Kidney (tissue), 22 donors: ENCODE data around the gene LAMA4. TPM values are rescaled to one million over a fixed set of nuclear protein-coding genes. Genes with fewer than 3 reads are reported as not detected.

Experiments
- DNase-seq, 5 donors: peaks; one replicate each; pipeline ENCODE4 v3.0.0-alpha.2; 2013 to 2020
- FAIRE-seq: peaks from 2 replicates; lab custom pipeline; 2012; peaks lifted over from hg19 to GRCh38; lab: Jason Lieb, UNC
- H3K27ac ChIP-seq, 2 donors: one replicate each; pipeline ENCODE4 v1.7.0; 2013; ENCODE audit warnings: low read depth in 2 of 2, low read length in 2 of 2, inconsistent platforms in 1 of 2
- H3K27me3 ChIP-seq: one replicate; pipeline ENCODE4 v1.7.1; 2013; ENCODE audit warnings: low read length, inconsistent platforms; ENCODE audit not compliant: control insufficient read depth, insufficient read depth
- H3K36me3 ChIP-seq, 3 donors: one replicate each; pipeline versions ENCODE4 v1.7.0 to v1.7.1; 2013; ENCODE audit warnings: low read length in 3 of 3, control low read depth in 1 of 3, inconsistent platforms in 1 of 3; ENCODE audit not compliant: insufficient read depth in 3 of 3, control insufficient read depth in 2 of 3
- H3K4me1 ChIP-seq, 3 donors: one replicate each; pipeline versions ENCODE4 v1.7.0 to v1.7.1; 2013; ENCODE audit warnings: low read length in 3 of 3, inconsistent platforms in 1 of 3, low read depth in 1 of 3; ENCODE audit not compliant: control insufficient read depth in 2 of 3, insufficient read depth in 2 of 3
- H3K4me3 ChIP-seq, 3 donors: one replicate each; pipeline versions ENCODE4 v1.7.0 to v1.8.1; 2013; ENCODE audit warnings: low read length in 3 of 3, control low read depth in 1 of 3, inconsistent platforms in 1 of 3
- H3K9ac ChIP-seq, 3 donors: one replicate each; pipeline versions ENCODE4 v1.7.0 to v1.7.1; 2013; ENCODE audit warnings: low read length in 3 of 3, control low read depth in 1 of 3, inconsistent platforms in 1 of 3
- H3K9me3 ChIP-seq, 3 donors: one replicate each; pipeline versions ENCODE4 v1.7.0 to v1.7.1; 2013; ENCODE audit warnings: low read length in 3 of 3, control low read depth in 1 of 3, inconsistent platforms in 1 of 3; ENCODE audit not compliant: control insufficient read depth in 2 of 3, insufficient read depth in 1 of 3
- CTCF ChIP-seq: IDR thresholded peaks from 3 replicates; pipeline ENCODE4 v1.5.1; 2012; ENCODE audit warnings: mild to moderate bottlenecking, moderate library complexity, borderline replicate concordance; ENCODE audit not compliant: insufficient read depth; ENCODE audit errors: extremely low read depth
- intact Hi-C: fragments of 100-400 bp; cut with DNase I; formaldehyde crosslinking; loops from one replicate; pipeline ENCODE4 v1.11.1; 2022
- long read RNA-seq, 10 donors: library from polyadenylated mRNA in 1 of 10; unstranded in 1 of 10; transcript quantifications; one replicate each; pipeline ENCODE4 v2.0.0 and lab custom pipeline, GENCODE V29; 2021 to 2026
- polyA plus RNA-seq: library from polyadenylated mRNA; stranded (reverse); fragments of 350-450 nt; fragmentation: Illumina TruSeq; extraction: RNeasy Lipid Tissue Mini Kit (QIAGEN cat#74804); gene quantifications from one replicate; pipeline ENCODE4 v1.2.3, GENCODE V29; 2014; ENCODE audit warnings: low read depth, low replicate concordance; ENCODE audit not compliant: insufficient read depth
- total RNA-seq: library from RNA; stranded (reverse); fragmentation: NEBNext Ultra II Directional; extraction: Animal tissue kit (Norgen Biotek cat#: 25700); gene quantifications from one replicate; pipeline ENCODE4 v1.2.1, GENCODE V29; 2021
- donor health status: control.
- donor health status: control.
- donor health status: control.
- donor health status: control.
- donor health status: control.
- donor health status: DM: yes; HTN: yes; CAD: no.
- donor health status: Normal renal cell carcinoma (clear cell type).

The LAMA4 gene, protein sequence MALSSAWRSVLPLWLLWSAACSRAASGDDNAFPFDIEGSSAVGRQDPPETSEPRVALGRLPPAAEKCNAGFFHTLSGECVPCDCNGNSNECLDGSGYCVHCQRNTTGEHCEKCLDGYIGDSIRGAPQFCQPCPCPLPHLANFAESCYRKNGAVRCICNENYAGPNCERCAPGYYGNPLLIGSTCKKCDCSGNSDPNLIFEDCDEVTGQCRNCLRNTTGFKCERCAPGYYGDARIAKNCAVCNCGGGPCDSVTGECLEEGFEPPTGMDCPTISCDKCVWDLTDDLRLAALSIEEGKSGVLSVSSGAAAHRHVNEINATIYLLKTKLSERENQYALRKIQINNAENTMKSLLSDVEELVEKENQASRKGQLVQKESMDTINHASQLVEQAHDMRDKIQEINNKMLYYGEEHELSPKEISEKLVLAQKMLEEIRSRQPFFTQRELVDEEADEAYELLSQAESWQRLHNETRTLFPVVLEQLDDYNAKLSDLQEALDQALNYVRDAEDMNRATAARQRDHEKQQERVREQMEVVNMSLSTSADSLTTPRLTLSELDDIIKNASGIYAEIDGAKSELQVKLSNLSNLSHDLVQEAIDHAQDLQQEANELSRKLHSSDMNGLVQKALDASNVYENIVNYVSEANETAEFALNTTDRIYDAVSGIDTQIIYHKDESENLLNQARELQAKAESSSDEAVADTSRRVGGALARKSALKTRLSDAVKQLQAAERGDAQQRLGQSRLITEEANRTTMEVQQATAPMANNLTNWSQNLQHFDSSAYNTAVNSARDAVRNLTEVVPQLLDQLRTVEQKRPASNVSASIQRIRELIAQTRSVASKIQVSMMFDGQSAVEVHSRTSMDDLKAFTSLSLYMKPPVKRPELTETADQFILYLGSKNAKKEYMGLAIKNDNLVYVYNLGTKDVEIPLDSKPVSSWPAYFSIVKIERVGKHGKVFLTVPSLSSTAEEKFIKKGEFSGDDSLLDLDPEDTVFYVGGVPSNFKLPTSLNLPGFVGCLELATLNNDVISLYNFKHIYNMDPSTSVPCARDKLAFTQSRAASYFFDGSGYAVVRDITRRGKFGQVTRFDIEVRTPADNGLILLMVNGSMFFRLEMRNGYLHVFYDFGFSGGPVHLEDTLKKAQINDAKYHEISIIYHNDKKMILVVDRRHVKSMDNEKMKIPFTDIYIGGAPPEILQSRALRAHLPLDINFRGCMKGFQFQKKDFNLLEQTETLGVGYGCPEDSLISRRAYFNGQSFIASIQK (N-terminal part only)
- total RNA-seq = 20.7 TPM
- polyA plus RNA-seq = 5.6 TPM
- long read RNA-seq, donor 1, partial matches to known transcripts = 7 of 12 reads
- long read RNA-seq, donor 1, other reads (novel, unspliced or antisense) = 0 of 12 reads
- long read RNA-seq, donor 2, partial matches to known transcripts = 0 of 3 reads
- long read RNA-seq, donor 2, other reads (novel, unspliced or antisense) = 0 of 3 reads
- long read RNA-seq, donor 3, full-length matches to known transcripts = 5 of 5 reads
- long read RNA-seq, donor 3, partial matches to known transcripts = 0 of 5 reads
- long read RNA-seq, donor 3, other reads (novel, unspliced or antisense) = 0 of 5 reads
- long read RNA-seq, donor 4, full-length matches to known transcripts = 7 of 7 reads
- long read RNA-seq, donor 4, partial matches to known transcripts = 0 of 7 reads
- long read RNA-seq, donor 4, other reads (novel, unspliced or antisense) = 0 of 7 reads
- long read RNA-seq, donor 5 = 0 reads
- long read RNA-seq, donor 6, transcript LAMA4-209 (2 exons, 645 nt) = major isoform, 5 of 16 reads
- long read RNA-seq, donor 6, partial matches to known transcripts = 5 of 16 reads
- long read RNA-seq, donor 6, other reads (novel, unspliced or antisense) = 0 of 16 reads
- long read RNA-seq, donor 7, partial matches to known transcripts = 6 of 8 reads
- long read RNA-seq, donor 7, other reads (novel, unspliced or antisense) = 2 of 8 reads
- long read RNA-seq, donor 8, partial matches to known transcripts = 0 of 2 reads
- long read RNA-seq, donor 8, other reads (novel, unspliced or antisense) = 0 of 2 reads
- long read RNA-seq, donor 9, partial matches to known transcripts = 0 of 1 reads
- long read RNA-seq, donor 9, other reads (novel, unspliced or antisense) = 0 of 1 reads
- long read RNA-seq, donor 10, partial matches to known transcripts = 0 of 2 reads
- long read RNA-seq, donor 10, other reads (novel, unspliced or antisense) = 0 of 2 reads

- TF ChIP-seq CTCF = no peak
- FAIRE-seq (no peak), DNase-seq (peak; percentile 75 to 87 (median 79))
Observed at GRCh38 chr6:112253841-112254816, at the start of gene LAMA4. Gene LAMA4, minus strand, starts transcription at chr6:112254567. Its CDS starts 417 bp downstream, at chr6:112254150.

DNA sequence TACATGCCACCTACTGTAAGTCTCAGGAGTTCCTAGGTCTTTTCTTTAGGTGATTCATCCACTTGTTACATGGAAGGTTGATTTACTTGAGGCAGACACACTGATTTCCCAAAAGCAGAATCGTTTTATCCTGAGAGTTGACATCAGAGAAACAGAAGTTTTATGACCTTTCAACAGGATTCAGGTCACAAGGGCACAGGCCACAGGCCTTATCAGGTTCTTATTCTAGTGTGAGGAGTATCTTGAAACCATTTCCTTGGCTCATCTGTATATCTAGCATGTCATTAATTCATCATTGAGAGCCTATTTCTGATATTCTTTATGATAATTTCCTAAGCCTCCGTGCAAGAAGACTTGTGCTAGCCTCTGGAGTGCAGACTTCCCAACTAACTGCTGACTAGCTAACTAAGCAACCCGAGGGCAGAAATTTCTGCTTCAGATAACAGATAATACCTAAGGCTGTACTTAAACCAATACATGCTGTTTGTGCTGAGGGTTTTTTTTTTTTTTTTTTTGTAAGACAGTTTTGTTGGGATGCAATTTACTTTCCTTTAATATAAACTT lies 47.9 kb upstream of the LAMA4 start:
- H3K9me3 ChIP-seq = no peaks in the 10 kb centered on the region
- no peak for FAIRE-seq
- TF ChIP-seq CTCF = no peak
- H3K9ac ChIP-seq = no peak overlapping the region
- peaks cover 0 to 3% (median 0%) of the 10 kb centered on the region in 3 donors for H3K4me1 ChIP-seq
- H3K27me3 ChIP-seq = no peaks in the 10 kb centered on the region
- no peaks in the 10 kb centered on the region for H3K36me3 ChIP-seq
- no peak overlapping the region for H3K4me3 ChIP-seq
- intact Hi-C loops = no loop called here
- DNase-seq = no peak
- H3K27ac ChIP-seq = no peak overlapping the region

More at GRCh38 chr6:112253841-112254816, at the start of gene LAMA4:
- Histone ChIP-seq H3K4me3 (peak within 1 kb of the TSS; percentile 74 to 92 (median 84)), H3K27ac (peak within 1 kb of the TSS; percentile 8 to 79), H3K9ac (peak within 1 kb of the TSS; percentile 62 to 91 (median 91)), H3K4me1 (peaks cover 0 to 6% (median 0%) of the 10 kb centered on the region in 3 donors), H3K27me3 (no peaks in the 10 kb centered on the region), H3K9me3 (no peaks in the 10 kb centered on the region), H3K36me3 (no peaks in the 10 kb centered on the region)
- intact Hi-C loops = no loop called here
